Progenitor cell of endocrine pancreas (in vitro differentiated cells): ENCODE measurements around the gene ATP10A. TPM values are rescaled to one million over a fixed set of nuclear protein-coding genes. Genes with fewer than 3 reads are reported as not detected.
A peak's percentile ranks its signal among the peaks of the same experiment; 100 is the strongest.

Experiments
- DNase-seq: peaks from one replicate; pipeline ENCODE4 v3.0.0; 2021; ENCODE audit warnings: low spot score; ENCODE audit not compliant: unreplicated experiment
- H3K27ac Mint-ChIP-seq: 2 replicates; pipeline ENCODE4 v1.8.0; 2021; ENCODE audit warnings: mild to moderate bottlenecking, moderate library complexity, mixed read lengths
- H3K27me3 Mint-ChIP-seq: 2 replicates; pipeline ENCODE4 v1.8.0; 2021; ENCODE audit warnings: mixed read lengths
- H3K36me3 Mint-ChIP-seq: 2 replicates; pipeline ENCODE4 v1.8.0; 2022; ENCODE audit warnings: mixed read lengths; ENCODE audit not compliant: insufficient read depth
- H3K4me1 Mint-ChIP-seq: 2 replicates; pipeline ENCODE4 v1.8.0; 2021; ENCODE audit warnings: low read depth, mixed read lengths
- H3K4me3 Mint-ChIP-seq: 2 replicates; pipeline ENCODE4 v1.8.0; 2021; ENCODE audit warnings: low read depth, mild to moderate bottlenecking, moderate library complexity, mixed read lengths
- H3K9me3 Mint-ChIP-seq: 2 replicates; pipeline ENCODE4 v1.8.0; 2021; ENCODE audit warnings: low read depth, mixed read lengths
- CTCF ChIP-seq: fragments of 200-600 bp; sonication (generic); IDR thresholded peaks from one replicate; pipeline ENCODE4 v1.5.0; 2021; ENCODE audit warnings: antibody characterized with exemption, mild to moderate bottlenecking; ENCODE audit not compliant: unreplicated experiment
- total RNA-seq: library from RNA; stranded (reverse); gene quantifications from 2 replicates; pipeline ENCODE4 v1.2.1, GENCODE V29; 2021

ATP10A gene
- total RNA-seq, 1 donor from 2014 or later = 0.07 TPM

- Mint-ChIP-seq H3K27ac (no peak overlapping the region), H3K4me1 (peaks cover 1% of the 10 kb centered on the region), H3K4me3 (no peak overlapping the region), H3K36me3 (no peaks in the 10 kb centered on the region), H3K9me3 (no peaks in the 10 kb centered on the region), H3K27me3 (peaks cover 7% of the 10 kb centered on the region)
- TF ChIP-seq CTCF = no peak
- no peak for DNase-seq
Measured at GRCh38 chr15:25694823-25695312, 168.3 kb downstream of the ATP10A start.

- H3K4me1 Mint-ChIP-seq = peaks cover 1% of the 10 kb centered on the region
- no peaks in the 10 kb centered on the region for H3K9me3 Mint-ChIP-seq
Measured at GRCh38 chr15:25694239-25694584, 168.9 kb downstream of the ATP10A start.

DNA sequence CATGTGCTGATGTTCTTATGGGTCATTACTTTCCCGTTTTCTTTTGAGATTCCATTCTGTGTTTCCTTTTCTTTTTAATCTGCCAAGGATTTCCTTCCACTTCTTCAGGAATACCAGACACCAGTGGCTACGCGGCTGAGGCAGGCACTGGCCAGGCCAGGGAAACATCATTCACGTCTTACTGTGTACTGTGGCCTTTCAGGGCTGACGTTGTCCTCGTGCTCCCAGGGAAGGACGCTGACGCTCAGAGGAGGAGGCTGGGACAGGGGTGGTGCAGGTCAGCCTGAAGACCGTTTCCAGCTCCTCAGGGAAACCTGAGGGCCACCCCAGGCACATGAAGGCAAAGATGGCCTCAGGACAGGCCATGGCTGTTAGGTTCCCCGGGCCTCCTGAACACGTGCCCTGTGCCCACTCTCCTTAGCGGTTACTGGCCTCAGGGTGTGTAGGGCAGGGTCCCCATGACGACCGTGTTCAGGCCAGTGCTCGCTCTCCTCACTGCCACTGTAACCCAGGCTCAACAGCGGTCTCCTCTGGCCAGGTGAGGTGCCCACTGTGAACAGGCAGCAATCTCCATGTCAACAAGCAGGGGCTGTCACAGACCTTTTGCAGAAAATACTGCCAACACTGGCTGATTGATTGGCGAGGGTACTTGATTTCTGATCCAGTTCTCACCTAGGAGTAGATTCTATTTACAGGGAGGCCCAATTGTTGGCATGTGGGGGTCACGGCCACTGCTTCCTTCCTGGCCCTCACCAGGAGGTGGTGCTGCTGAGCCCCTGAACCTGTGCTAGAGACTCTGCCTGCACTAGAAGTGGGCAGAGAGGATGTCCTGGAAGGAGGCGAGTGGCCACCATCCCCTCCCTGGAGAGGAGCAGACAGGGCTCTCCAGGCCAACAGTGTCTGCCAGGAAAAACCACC lies 169.5 kb downstream of the ATP10A start:
- no peak overlapping the region for H3K4me3 Mint-ChIP-seq
- peaks cover 7% of the 10 kb centered on the region for H3K27me3 Mint-ChIP-seq
- peak; percentile 65 for TF ChIP-seq CTCF
- no peaks in the 10 kb centered on the region for H3K36me3 Mint-ChIP-seq
- no peaks in the 10 kb centered on the region for H3K9me3 Mint-ChIP-seq
- DNase-seq = peak; percentile 29
- peak overlapping the region; percentile 10 for H3K27ac Mint-ChIP-seq
- H3K4me1 Mint-ChIP-seq = peaks cover 1% of the 10 kb centered on the region

More at GRCh38 chr15:25694239-25694584, 168.9 kb downstream of the ATP10A start:
- Mint-ChIP-seq H3K36me3 (no peaks in the 10 kb centered on the region), H3K27me3 (peaks cover 7% of the 10 kb centered on the region), H3K27ac (no peak overlapping the region), H3K4me3 (no peak overlapping the region)
- DNase-seq = no peak
- no peak for TF ChIP-seq CTCF

- Mint-ChIP-seq H3K36me3 (no peaks in the 10 kb centered on the region), H3K9me3 (no peaks in the 10 kb centered on the region), H3K4me1 (peaks cover 1% of the 10 kb centered on the region), H3K27ac (no peak overlapping the region), H3K4me3 (no peak overlapping the region), H3K27me3 (peaks cover 5% of the 10 kb centered on the region)
- no peak for DNase-seq
- peak; percentile 50 for TF ChIP-seq CTCF
Measured at GRCh38 chr15:25691544-25692430, 171.3 kb downstream of the ATP10A start.
